ENCODE data around the gene UBE2H. TPM values are rescaled to one million over a fixed set of nuclear protein-coding genes. Genes with fewer than 3 reads are reported as not detected.

The UBE2H gene
- total and polyA plus RNA-seq, 10 of the 15 experiments (the other 5 are each of a cell fraction or from before 2014, with no cell fraction given): 15.6 to 75.5 (median 32.8) TPM

DNA sequence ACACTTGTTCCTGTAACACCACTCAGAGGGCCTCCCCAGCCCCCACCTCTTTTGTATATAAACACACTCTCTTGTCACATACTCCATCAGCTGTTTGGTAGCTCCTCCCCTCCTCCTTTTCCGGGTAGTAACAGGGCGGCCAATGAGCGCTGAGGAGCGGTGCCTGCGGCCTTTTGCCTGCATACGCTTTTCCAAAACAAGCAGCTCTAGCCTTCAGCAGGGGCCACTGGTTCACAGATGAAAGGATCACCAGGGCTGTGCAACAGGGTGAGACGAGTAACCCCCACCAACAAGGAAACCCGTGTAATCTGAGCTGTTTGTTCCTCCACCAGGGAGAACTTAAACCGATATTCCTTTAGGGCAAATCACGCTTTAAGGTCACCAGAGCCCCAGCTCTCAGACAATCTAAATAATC, 3.9 kb downstream of the UBE2H start (continued):
- TF ChIP-seq PBX3 (IDR thresholded peaks at IDR 0.05; ENCODE audit: insufficient replicate concordance, low read depth, low read length): peak; percentile 66
- TF ChIP-seq STAT3 (IDR thresholded peaks at IDR 0.05; ENCODE audit: low read depth, low read length): no peak
- TF ChIP-seq SUZ12 (IDR thresholded peaks at IDR 0.05; ENCODE audit: unreplicated experiment): no peak
- TF ChIP-seq BCL11A (IDR thresholded peaks at IDR 0.05; ENCODE audit: low read depth, low read length): no peak
- no peak for TF ChIP-seq FOS (IDR thresholded peaks at IDR 0.05; ENCODE audit: borderline replicate concordance, extremely low read depth, insufficient read length)
- TF ChIP-seq CHD2 (IDR thresholded peaks at IDR 0.05; ENCODE audit: borderline replicate concordance, low read depth, low read length): peak; percentile 65; the same call in 1 of the 2 replicates
- TF ChIP-seq BMI1 (IDR thresholded peaks at IDR 0.05; ENCODE audit: borderline replicate concordance): no peak
- no peak for TF ChIP-seq TARDBP (IDR thresholded peaks at IDR 0.05; ENCODE audit: borderline replicate concordance)
- peak; percentile 44; the same call in 1 of the 2 replicates for TF ChIP-seq PAX5 (IDR thresholded peaks at IDR 0.05; ENCODE audit: borderline replicate concordance, low read depth, low read length)
- no peak for TF ChIP-seq NR2C2 (IDR thresholded peaks at IDR 0.05; ENCODE audit: borderline replicate concordance, control insufficient read depth, insufficient read length, low read depth)
- no peak for TF ChIP-seq SP1 (IDR thresholded peaks at IDR 0.05; ENCODE audit: low read depth, low read length)
- TF ChIP-seq NFXL1 (IDR thresholded peaks at IDR 0.05; ENCODE audit: borderline replicate concordance): no peak
- TF ChIP-seq YBX1 (IDR thresholded peaks at IDR 0.05): no peak
- no peak for TF ChIP-seq ZBTB11 (CRISPR knock-in tag; IDR thresholded peaks at IDR 0.05)
- TF ChIP-seq POLR2AphosphoS5 (IDR thresholded peaks at IDR 0.05; ENCODE audit: low read length): no peak
- TF ChIP-seq, protein P1, sequence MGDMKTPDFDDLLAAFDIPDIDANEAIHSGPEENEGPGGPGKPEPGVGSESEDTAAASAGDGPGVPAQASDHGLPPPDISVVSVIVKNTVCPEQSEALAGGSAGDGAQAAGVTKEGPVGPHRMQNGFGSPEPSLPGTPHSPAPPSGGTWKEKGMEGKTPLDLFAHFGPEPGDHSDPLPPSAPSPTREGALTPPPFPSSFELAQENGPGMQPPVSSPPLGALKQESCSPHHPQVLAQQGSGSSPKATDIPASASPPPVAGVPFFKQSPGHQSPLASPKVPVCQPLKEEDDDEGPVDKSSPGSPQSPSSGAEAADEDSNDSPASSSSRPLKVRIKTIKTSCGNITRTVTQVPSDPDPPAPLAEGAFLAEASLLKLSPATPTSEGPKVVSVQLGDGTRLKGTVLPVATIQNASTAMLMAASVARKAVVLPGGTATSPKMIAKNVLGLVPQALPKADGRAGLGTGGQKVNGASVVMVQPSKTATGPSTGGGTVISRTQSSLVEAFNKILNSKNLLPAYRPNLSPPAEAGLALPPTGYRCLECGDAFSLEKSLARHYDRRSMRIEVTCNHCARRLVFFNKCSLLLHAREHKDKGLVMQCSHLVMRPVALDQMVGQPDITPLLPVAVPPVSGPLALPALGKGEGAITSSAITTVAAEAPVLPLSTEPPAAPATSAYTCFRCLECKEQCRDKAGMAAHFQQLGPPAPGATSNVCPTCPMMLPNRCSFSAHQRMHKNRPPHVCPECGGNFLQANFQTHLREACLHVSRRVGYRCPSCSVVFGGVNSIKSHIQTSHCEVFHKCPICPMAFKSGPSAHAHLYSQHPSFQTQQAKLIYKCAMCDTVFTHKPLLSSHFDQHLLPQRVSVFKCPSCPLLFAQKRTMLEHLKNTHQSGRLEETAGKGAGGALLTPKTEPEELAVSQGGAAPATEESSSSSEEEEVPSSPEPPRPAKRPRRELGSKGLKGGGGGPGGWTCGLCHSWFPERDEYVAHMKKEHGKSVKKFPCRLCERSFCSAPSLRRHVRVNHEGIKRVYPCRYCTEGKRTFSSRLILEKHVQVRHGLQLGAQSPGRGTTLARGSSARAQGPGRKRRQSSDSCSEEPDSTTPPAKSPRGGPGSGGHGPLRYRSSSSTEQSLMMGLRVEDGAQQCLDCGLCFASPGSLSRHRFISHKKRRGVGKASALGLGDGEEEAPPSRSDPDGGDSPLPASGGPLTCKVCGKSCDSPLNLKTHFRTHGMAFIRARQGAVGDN (IDR thresholded peaks at IDR 0.05): no peak
- peak; percentile 64 for TF ChIP-seq POLR2A (IDR thresholded peaks at IDR 0.05; ENCODE audit: low read depth, low read length)
- no peak for TF ChIP-seq YY1 (IDR thresholded peaks at IDR 0.05; ENCODE audit: low read depth, low read length)
- no peak for TF ChIP-seq STAT1 (conservative IDR thresholded peaks at IDR 0.05)
- TF ChIP-seq ZNF384 (IDR thresholded peaks at IDR 0.05; ENCODE audit: borderline replicate concordance, low read depth, low read length): no peak
- TF ChIP-seq MEF2B (IDR thresholded peaks at IDR 0.05; ENCODE audit: partially characterized antibody, poor library complexity, severe bottlenecking): no peak
- peak; percentile 58 for TF ChIP-seq NFIC (IDR thresholded peaks at IDR 0.05; ENCODE audit: low read depth, low read length)

Measured in GM12878 (cell line).